GM21423 (cell line): Measurements from ENCODE around the gene CFLAR.

Experiments used
- ATAC-seq: cut with Tn5 transposase; IDR thresholded peaks from one replicate; pipeline ENCODE4 v1.9.1; 2021; ENCODE audit warnings: mild to moderate bottlenecking, moderate library complexity; ENCODE audit not compliant: unreplicated experiment

Gene CFLAR

GRCh38 chr2:201205515-201205849 is 89.5 kb downstream of the CFLAR start:
- no peak for ATAC-seq

GRCh38 chr2:201208563-201209252 is 92.7 kb downstream of the CFLAR start:
- peak; percentile 71 for ATAC-seq

DNA sequence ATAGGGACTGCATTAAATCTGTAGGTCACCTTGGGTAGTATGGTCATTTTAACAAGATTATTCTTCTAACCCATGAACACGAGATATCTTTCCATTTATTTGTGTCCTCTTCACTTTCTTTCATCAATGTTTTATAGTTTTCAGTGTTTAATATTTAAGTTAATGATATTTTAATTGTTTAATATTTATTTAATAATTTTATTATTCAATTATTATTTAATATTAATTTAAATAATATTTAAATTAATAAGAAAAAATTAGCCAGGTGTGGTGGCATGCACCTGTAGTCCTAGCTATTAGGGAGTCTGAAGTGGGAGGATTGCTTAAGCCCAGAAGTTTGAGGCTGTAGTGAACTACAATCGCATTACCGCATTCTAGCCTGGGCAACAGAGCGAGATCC is 100.0 kb downstream of the CFLAR start:
- ATAC-seq = no peak

DNA sequence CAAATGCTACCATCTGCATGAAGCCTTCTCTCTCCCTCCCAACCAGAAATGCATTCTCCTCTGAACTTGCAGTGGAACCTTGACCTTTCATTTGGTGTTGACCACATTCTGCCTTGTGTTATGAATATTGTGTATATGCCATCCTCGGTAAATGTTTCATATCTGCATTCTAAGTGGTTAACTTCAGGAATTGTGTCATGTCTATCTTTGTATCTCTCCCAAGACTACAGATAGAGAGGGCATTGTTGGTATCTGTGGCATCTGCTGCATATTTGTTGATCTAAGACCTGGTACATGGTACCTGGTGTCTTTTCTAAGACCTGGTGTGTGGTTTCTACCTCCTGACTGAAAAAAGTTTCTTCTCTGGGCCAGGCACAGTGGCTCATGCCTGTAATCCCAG is 101.0 kb downstream of the CFLAR start:
- no peak for ATAC-seq

GRCh38 chr2:201218780-201219179 is 102.8 kb downstream of the CFLAR start:
- no peak for ATAC-seq

- no peak for ATAC-seq
Observed at GRCh38 chr2:201219328-201220096, 103.5 kb downstream of the CFLAR start.

GRCh38 chr2:201220102-201220570 is 104.2 kb downstream of the CFLAR start:
- no peak for ATAC-seq

DNA sequence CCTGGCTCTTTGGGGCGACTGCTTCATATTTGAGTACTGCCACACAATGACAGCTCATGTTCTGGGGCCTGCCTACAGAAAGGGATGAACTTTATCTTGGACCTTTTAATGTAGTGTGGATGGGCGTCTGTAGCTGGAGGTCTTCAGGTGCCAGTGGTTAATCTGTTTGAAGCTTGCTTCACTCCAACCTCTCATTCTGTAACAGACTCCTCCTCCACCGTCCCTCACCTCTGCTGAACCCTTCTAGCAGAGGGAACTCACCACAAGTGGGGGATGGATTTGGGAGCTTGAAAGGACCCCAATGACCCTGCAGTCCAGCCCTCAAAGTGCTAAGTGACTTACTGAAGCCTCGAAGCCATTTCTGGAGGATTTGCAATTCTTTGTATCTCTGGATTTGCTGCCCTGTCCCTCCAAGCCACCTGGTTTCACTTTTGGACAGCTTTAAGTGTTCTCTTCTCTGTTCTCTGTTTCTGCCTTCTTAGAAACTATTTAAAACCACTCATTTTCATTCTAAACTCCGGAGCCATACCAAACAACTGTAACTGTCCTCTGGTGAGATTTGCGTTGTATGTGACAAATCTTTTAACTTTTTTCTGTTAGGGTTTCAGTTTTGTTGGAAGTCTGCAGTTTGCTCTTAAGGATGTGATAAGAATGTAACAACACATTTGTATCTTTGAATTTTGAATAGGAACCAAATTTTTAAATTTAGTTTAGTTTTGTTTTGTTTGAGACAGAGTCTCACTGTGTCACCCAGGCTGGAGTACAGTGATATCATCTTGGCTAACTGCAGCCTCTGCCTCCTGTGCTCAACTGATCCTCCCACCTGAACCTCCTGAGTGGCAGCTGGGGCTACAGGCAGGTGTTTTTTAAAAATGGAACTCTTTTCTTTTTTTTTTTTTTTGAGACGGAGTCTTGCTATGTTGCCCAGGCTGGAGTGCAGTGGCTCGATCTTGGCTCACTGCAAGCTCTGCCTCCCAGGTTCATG is 107.4 kb downstream of the CFLAR start:
- peak; percentile 82 for ATAC-seq
